Measurements from ENCODE around the gene CTSL.

Gene CTSL

GRCh38 chr9:87696641-87697040 lies 29.3 kb upstream of the CTSL start:
- Histone ChIP-seq H3K4me2 (ENCODE audit: low read length) (no peak overlapping the region), H2AFZ (ENCODE audit: low read length) (no peak overlapping the region), H3F3A (ENCODE audit: insufficient read depth, low read length) (no peaks in the 10 kb centered on the region), H3K9ac (ENCODE audit: low read length) (no peak overlapping the region), H3K9me2 (ENCODE audit: low read depth, low read length) (no peaks in the 10 kb centered on the region), H3K9me3 (ENCODE audit: low read length) (no peaks in the 10 kb centered on the region), H3K4me1 (ENCODE audit: insufficient read depth, low read length, severe bottlenecking) (no peaks in the 10 kb centered on the region), H3K4me3 (ENCODE audit: low read depth, low read length, poor library complexity, severe bottlenecking) (no peak overlapping the region), H3K36me3 (ENCODE audit: insufficient read depth, low read length) (no peaks in the 10 kb centered on the region), H3K79me2 (ENCODE audit: insufficient read depth, low read length) (no peaks in the 10 kb centered on the region), H4K20me1 (ENCODE audit: insufficient read depth, low read length) (no peaks in the 10 kb centered on the region), H3K27ac (ENCODE audit: low read depth, low read length, poor library complexity, severe bottlenecking) (no peak overlapping the region), H3K27me3 (ENCODE audit: insufficient read depth, low read length) (no peaks in the 10 kb centered on the region)
- no peak for TF ChIP-seq EZH2 (IDR thresholded peaks at IDR 0.05; ENCODE audit: borderline replicate concordance, low read length)
- TF ChIP-seq CTCF (IDR thresholded peaks at IDR 0.05; ENCODE audit: low read length): no peak

- Histone ChIP-seq H3K9ac (ENCODE audit: low read length) (no peak overlapping the region), H3K36me3 (ENCODE audit: insufficient read depth, low read length) (no peaks in the 10 kb centered on the region), H4K20me1 (ENCODE audit: insufficient read depth, low read length) (no peaks in the 10 kb centered on the region), H3K4me2 (ENCODE audit: low read length) (no peak overlapping the region), H3K9me3 (ENCODE audit: low read length) (no peaks in the 10 kb centered on the region), H3K4me1 (ENCODE audit: insufficient read depth, low read length, severe bottlenecking) (no peaks in the 10 kb centered on the region), H3K4me3 (ENCODE audit: low read depth, low read length, poor library complexity, severe bottlenecking) (no peak overlapping the region), H3K27me3 (ENCODE audit: insufficient read depth, low read length) (no peaks in the 10 kb centered on the region), H3K9me2 (ENCODE audit: low read depth, low read length) (no peaks in the 10 kb centered on the region), H3F3A (ENCODE audit: insufficient read depth, low read length) (no peaks in the 10 kb centered on the region), H2AFZ (ENCODE audit: low read length) (no peak overlapping the region), H3K79me2 (ENCODE audit: insufficient read depth, low read length) (no peaks in the 10 kb centered on the region), H3K27ac (ENCODE audit: low read depth, low read length, poor library complexity, severe bottlenecking) (no peak overlapping the region)
- TF ChIP-seq EZH2 (IDR thresholded peaks at IDR 0.05; ENCODE audit: borderline replicate concordance, low read length): no peak
Measured at GRCh38 chr9:87698069-87698809, 27.7 kb upstream of the CTSL start.

- H3K9me2 ChIP-seq (ENCODE audit: low read depth, low read length): no peaks in the 10 kb centered on the region
- H3K4me1 ChIP-seq (ENCODE audit: insufficient read depth, low read length, severe bottlenecking): no peaks in the 10 kb centered on the region
- no peak overlapping the region for H3K4me3 ChIP-seq (ENCODE audit: low read depth, low read length, poor library complexity, severe bottlenecking)
- H3K4me2 ChIP-seq (ENCODE audit: low read length): no peak overlapping the region
- H4K20me1 ChIP-seq (ENCODE audit: insufficient read depth, low read length): no peaks in the 10 kb centered on the region
- no peaks in the 10 kb centered on the region for H3K9me3 ChIP-seq (ENCODE audit: low read length)
- H3K27ac ChIP-seq (ENCODE audit: low read depth, low read length, poor library complexity, severe bottlenecking): no peak overlapping the region
- H3K27me3 ChIP-seq (ENCODE audit: insufficient read depth, low read length): no peaks in the 10 kb centered on the region
- H3K79me2 ChIP-seq (ENCODE audit: insufficient read depth, low read length): no peaks in the 10 kb centered on the region
- H3F3A ChIP-seq (ENCODE audit: insufficient read depth, low read length): no peaks in the 10 kb centered on the region
- no peak overlapping the region for H3K9ac ChIP-seq (ENCODE audit: low read length)
- TF ChIP-seq CTCF (IDR thresholded peaks at IDR 0.05; ENCODE audit: low read length) (no peak), EZH2 (IDR thresholded peaks at IDR 0.05; ENCODE audit: borderline replicate concordance, low read length) (no peak)
- H2AFZ ChIP-seq (ENCODE audit: low read length): no peak overlapping the region
- H3K36me3 ChIP-seq (ENCODE audit: insufficient read depth, low read length): no peaks in the 10 kb centered on the region
Measured at GRCh38 chr9:87699835-87700234, 26.1 kb upstream of the CTSL start.

GRCh38 chr9:87701491-87701890 lies 24.4 kb upstream of the CTSL start:
- H3K9ac ChIP-seq (ENCODE audit: low read length): no peak overlapping the region
- no peaks in the 10 kb centered on the region for H3K9me2 ChIP-seq (ENCODE audit: low read depth, low read length)
- H3K27me3 ChIP-seq (ENCODE audit: insufficient read depth, low read length): 0 out of 2 replicates have a peak, but pooled peaks cover 4% of the 10 kb centered on the region
- H3K9me3 ChIP-seq (ENCODE audit: low read length): no peaks in the 10 kb centered on the region
- H3K4me2 ChIP-seq (ENCODE audit: low read length): no peak overlapping the region
- H3K36me3 ChIP-seq (ENCODE audit: insufficient read depth, low read length): no peaks in the 10 kb centered on the region
- no peaks in the 10 kb centered on the region for H3K79me2 ChIP-seq (ENCODE audit: insufficient read depth, low read length)
- no peak overlapping the region for H3K4me3 ChIP-seq (ENCODE audit: low read depth, low read length, poor library complexity, severe bottlenecking)
- no peaks in the 10 kb centered on the region for H4K20me1 ChIP-seq (ENCODE audit: insufficient read depth, low read length)
- H3K27ac ChIP-seq (ENCODE audit: low read depth, low read length, poor library complexity, severe bottlenecking): no peak overlapping the region
- H3F3A ChIP-seq (ENCODE audit: insufficient read depth, low read length): no peaks in the 10 kb centered on the region
- H2AFZ ChIP-seq (ENCODE audit: low read length): no peak overlapping the region
- TF ChIP-seq CTCF (IDR thresholded peaks at IDR 0.05; ENCODE audit: low read length): no peak
- TF ChIP-seq EZH2 (IDR thresholded peaks at IDR 0.05; ENCODE audit: borderline replicate concordance, low read length): no peak
- no peaks in the 10 kb centered on the region for H3K4me1 ChIP-seq (ENCODE audit: insufficient read depth, low read length, severe bottlenecking)

Data from OCI-LY1 (cell line).